Suppressor macrophage (primary cell): ENCODE data around the gene PSAT1.
"Not testable (repeated sequence)": the region's sequence is repeated elsewhere in the genome, so short reads cannot be mapped to it uniquely, and the experiment has no call there.

ENCODE experiments used
- DNase-seq, 4 experiments: peaks; one replicate each; pipeline ENCODE4 v3.0.0-alpha.2; 2020 to 2022
- total RNA-seq, 17 experiments: gene quantifications; one replicate each; lab custom pipeline; 2026; ENCODE audit warnings: mixed read lengths in 6 of 17, inconsistent platforms in 3 of 17; lab: John Stamatoyannopoulos, UW

PSAT1 gene
- total RNA-seq = 3.2 to 67.2 (median 36.6) reads per million in 17 experiments

- peak; percentile 85 to 93 (median 90) for DNase-seq
Measured at GRCh38 chr9:78296893-78297671, at the start of gene PSAT1. Gene PSAT1 (plus strand): TSS chr9:78297125. CDS start chr9:78297211, 86 bp downstream.

- DNase-seq = peak in 2 of 4 experiments; percentile 45 to 52
Measured at GRCh38 chr9:78248635-78249034, 48.3 kb upstream of the PSAT1 start.

- no peak for DNase-seq
Measured at GRCh38 chr9:78249542-78249941, 47.4 kb upstream of the PSAT1 start.

- DNase-seq = peak in 2 of 4 experiments; percentile 25 to 26
Measured at GRCh38 chr9:78252616-78253015, 44.3 kb upstream of the PSAT1 start.

GRCh38 chr9:78253285-78253684 lies 43.6 kb upstream of the PSAT1 start:
- DNase-seq = no peak

- peak in 2 of 4 experiments; percentile 47 to 62 for DNase-seq
Measured at GRCh38 chr9:78261403-78262001, 35.4 kb upstream of the PSAT1 start.

GRCh38 chr9:78262655-78263054 lies 34.3 kb upstream of the PSAT1 start:
- DNase-seq = no peak

GRCh38 chr9:78267889-78268288 lies 29.0 kb upstream of the PSAT1 start:
- no peak for DNase-seq

GRCh38 chr9:78269784-78270183 lies 27.1 kb upstream of the PSAT1 start:
- no peak for DNase-seq

- DNase-seq = no peak
Measured at GRCh38 chr9:78272307-78272706, 24.6 kb upstream of the PSAT1 start.

GRCh38 chr9:78273761-78274160 lies 23.2 kb upstream of the PSAT1 start:
- DNase-seq = no peak

- peak in 2 of 4 experiments; percentile 14 to 34 for DNase-seq
Measured at GRCh38 chr9:78278177-78278777, 18.6 kb upstream of the PSAT1 start.

GRCh38 chr9:78278801-78279200 lies 18.1 kb upstream of the PSAT1 start:
- DNase-seq = no peak

- DNase-seq = no peak
Measured at GRCh38 chr9:78280982-78281668, 15.8 kb upstream of the PSAT1 start.

GRCh38 chr9:78284181-78284580 lies 12.7 kb upstream of the PSAT1 start:
- DNase-seq = not testable (repeated sequence)

- DNase-seq = no peak
Measured at GRCh38 chr9:78286125-78286524, 10.8 kb upstream of the PSAT1 start.

GRCh38 chr9:78286946-78287388 lies 10.0 kb upstream of the PSAT1 start:
- DNase-seq = no peak

GRCh38 chr9:78288214-78288892 lies 8.6 kb upstream of the PSAT1 start:
- DNase-seq = no peak

GRCh38 chr9:78289474-78289873 lies 7.5 kb upstream of the PSAT1 start:
- no peak for DNase-seq

GRCh38 chr9:78291240-78291925 lies 5.5 kb upstream of the PSAT1 start:
- no peak for DNase-seq

- DNase-seq = no peak
Measured at GRCh38 chr9:78292026-78292425, 4.9 kb upstream of the PSAT1 start.
